Hematopoietic multipotent progenitor cell treated with erythropoietin and hydrocortisone succinate and interleukin-3 and kit ligand, for 15 days (in vitro differentiated cells): ENCODE results near the gene DCBLD2.

Experiments used
- DNase-seq: peaks from one replicate; pipeline ENCODE4 v3.0.0-alpha.2; 2015; ENCODE audit warnings: low spot score

DCBLD2 gene

DNA sequence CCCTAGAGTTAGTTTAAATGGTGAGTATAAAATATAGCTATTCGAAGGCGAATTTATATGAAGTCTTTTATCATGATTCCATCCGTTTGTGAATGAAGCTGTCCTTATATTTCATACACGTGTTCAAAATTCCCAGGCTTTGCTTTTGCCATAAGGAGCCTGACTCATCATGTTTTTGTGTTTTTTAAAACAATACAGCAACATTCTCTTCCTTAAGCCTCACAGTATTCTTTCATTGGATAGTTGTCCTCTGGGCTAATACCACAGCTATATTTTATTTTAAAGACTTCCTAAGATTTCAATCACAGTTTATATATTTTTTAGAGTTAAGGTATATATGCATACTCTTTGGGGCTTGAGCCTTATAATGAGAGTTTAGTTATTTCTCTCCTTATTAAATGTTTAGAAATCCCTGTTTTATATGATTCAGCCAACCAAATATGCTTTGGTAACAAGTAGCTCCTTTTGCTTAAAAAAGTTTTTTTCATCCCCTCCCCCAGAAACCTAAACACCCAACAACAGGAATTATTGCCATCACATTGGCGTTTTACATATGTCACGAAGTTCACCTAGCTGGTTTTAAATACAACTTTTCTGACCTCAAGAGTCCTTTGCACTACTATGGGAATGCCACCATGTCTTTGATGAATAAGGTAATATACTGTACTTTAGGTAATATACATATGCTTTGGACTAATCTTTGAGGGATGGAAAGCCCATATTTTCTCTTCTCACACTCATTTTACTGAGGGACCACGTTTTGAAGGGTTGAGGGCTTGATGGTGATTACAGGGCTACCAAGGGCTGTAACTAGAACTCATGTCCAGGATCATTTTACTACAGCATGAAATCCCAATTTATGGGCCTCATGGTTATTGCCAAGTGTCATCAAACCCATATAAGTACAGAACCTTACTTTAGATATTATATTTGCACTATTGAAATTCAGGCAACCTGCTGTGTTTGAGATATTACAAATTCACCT lies 109.9 kb downstream of the DCBLD2 start:
- DNase-seq: no peak

- DNase-seq: no peak
These were observed 112.8 kb downstream of the DCBLD2 start for GRCh38 chr3:98788651-98789050.

DNA sequence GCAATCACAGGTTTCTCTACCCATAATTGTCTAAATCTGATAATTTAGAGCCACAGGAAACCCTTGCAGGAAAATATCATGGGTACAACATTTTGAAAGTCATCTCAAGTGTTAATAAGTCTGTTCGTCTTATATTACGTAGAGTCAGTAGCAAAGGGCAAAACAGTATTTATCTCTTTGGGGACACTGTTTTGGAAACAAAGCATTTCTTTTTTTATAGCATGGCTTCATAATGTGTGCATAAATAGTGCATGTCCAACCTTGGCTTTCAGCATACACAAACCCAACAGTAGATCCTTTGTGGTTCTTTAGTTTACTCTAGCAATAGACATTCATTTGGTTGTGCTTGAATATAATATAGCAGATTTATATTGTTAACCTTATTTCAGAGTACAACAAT lies 114.3 kb downstream of the DCBLD2 start:
- no peak for DNase-seq

GRCh38 chr3:98786364-98787006 lies 115.0 kb downstream of the DCBLD2 start:
- no peak for DNase-seq

GRCh38 chr3:98784666-98785600 lies 116.6 kb downstream of the DCBLD2 start:
- no peak for DNase-seq

GRCh38 chr3:98784042-98784441 lies 117.5 kb downstream of the DCBLD2 start:
- DNase-seq: no peak

DNA sequence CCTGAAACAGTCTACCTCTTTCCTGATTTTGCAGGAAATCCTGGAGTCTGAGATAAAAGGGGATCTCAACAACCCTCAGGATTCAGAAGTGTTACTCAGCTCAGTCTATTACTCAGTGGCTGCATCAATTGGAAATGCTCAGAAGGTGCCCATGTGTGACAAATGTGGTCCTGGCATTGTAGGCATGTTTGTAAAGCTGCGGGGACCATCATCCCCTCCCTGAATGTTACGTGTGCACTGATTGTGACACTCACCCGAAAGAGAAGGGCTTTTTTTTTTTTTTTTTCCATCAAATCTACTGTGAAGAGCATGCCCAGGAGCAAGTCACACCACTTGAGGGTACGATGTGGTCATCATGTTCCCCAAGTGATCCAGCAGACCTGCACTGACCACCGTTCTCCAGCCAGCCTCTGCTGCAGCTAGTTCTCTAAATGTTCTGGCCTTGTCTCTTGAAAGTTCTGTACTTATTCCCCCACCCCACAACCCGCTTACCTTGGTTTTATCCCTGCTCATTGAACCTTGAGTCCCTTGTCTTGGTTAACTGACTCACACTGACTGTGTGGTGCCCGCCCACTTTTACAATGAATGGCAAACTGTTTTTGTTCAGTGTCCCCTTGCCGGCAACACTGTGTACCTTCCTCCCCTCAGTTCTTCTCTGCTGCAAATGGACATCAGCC lies 118.5 kb downstream of the DCBLD2 start:
- no peak for DNase-seq

DNA sequence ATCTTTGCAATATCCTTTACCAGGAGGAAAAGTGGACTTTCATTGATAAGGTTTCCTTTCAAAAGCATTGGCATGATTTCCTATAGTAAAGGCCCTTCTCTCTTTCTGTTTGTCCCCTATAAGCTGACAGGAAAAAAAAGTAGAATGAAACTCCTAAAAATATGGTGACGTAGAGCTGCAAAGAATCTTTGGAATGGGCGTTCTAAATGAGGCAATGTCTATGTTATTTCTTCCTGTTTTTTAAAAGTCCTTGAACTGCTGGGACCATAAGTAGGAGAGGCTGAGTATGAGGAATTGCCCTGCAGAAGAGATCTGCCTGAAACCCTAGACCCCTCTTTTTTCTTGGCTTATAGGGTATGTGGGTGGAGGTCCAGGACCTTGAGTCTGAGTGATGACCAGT lies 121.2 kb downstream of the DCBLD2 start:
- DNase-seq: no peak

GRCh38 chr3:98779541-98780335 lies 121.8 kb downstream of the DCBLD2 start:
- DNase-seq: no peak

DNA sequence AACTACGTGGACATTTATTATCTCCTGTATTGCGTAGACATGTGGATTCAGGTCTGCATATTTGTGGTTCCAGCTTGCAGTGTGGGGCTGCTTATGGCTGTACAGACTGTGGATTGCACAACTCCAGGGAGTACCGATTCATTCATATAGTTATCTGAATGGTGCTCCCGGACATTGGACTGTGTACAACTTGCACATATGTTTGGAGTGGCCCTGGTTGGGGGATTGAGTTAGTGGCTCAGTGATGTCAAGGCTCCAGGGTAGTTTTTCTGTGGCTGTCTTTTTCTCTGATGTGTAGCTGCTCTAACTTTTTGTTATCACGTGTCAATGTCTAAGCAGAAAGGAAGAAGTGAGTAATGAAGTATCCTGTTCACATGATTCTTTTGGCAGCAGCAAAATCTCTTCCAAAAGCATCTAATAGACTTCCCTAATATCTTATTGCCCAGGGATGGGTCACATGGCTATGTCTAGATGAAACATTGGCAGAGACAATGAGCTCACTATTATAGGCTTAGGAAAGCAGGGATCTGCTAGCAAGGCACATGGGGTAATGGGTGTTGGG lies 122.6 kb downstream of the DCBLD2 start:
- DNase-seq: no peak

DNA sequence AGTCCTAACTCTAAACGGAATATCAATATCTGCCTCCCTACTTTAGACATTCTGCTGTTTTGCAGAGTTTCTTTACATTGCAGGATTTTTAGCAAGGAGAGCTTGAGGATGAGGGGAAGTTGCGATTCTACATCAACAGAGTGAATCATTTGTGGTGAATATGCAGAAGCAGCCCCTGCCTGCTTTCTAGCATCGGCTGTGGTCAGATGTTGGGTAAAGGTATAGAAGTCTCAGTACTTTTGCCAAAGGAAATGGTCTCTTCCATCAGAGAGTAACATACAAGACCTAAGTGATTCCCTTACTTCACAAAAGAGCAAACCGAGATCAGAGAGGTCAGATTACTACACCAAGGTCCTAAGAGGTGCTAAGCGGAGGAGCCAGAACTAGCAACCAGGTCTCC lies 123.1 kb downstream of the DCBLD2 start:
- no peak for DNase-seq

- no peak for DNase-seq
These were observed 123.7 kb downstream of the DCBLD2 start for GRCh38 chr3:98777801-98778220.

DNA sequence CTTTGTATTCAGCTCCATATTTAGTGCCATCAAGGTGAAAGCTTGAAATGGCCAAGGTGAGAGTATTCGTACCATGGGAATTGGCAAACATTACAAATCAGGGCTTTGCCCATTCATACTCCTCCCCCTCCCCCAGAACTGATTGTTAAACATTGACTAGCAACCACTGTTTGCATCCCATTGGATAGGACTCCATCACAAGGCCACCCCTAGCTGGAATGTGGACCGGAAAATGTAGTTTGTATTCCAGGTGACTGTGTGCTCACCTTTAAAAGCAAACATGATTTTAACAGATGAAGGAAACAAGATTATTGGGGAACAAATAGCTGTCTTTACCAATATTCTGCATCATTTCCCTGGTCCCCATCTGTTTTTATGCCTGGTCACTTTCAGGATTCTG lies 124.2 kb downstream of the DCBLD2 start:
- DNase-seq: no peak

DNA sequence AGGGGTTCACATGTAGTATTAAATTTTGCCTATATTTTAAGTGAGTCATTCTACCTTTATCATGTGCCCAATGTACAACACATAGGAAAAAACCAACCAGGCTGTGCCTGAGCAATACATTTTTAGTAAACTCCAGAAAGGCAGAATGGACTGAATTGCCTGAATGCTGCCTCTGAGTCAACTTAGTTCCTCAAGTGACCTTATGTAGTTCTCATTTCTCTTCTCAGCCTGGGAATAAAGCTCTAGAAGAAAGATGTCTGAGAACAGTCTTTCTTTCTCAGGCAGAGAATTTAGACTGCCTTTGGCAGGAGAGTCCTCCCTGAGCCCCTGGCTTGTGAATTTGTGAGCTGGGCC lies 125.4 kb downstream of the DCBLD2 start:
- no peak for DNase-seq

DNA sequence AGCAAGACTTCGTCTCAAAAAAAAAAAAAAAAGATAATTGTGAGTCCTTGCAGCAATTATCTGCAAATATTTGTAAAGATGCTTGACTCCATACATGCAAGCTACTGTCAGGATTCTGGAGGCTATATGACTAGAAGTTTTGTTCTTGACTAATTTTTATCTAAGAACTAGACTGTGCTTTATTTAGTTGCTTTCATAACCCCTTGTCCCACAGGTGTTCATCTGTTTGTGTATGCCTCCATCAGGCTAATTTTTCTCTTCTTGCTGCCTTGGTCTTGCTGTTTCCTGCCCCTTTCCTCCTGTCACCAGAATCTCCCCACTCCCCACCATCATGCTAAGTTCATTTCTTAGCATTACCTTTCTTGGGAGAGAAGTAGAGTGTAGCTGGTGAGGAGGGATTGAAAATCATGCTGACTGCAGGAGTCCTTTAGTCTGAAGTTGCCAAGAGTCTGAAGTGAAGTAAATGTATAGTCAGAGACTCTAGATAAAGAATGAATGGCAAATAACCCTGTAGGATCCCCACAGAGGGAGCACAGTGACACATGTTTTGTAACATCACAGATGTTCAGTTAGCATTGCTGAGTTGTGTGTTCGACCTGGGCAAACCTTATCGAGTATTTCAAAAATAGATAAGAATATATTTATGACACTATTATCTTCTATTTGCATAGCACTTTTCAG lies 125.9 kb downstream of the DCBLD2 start:
- no peak for DNase-seq

DNA sequence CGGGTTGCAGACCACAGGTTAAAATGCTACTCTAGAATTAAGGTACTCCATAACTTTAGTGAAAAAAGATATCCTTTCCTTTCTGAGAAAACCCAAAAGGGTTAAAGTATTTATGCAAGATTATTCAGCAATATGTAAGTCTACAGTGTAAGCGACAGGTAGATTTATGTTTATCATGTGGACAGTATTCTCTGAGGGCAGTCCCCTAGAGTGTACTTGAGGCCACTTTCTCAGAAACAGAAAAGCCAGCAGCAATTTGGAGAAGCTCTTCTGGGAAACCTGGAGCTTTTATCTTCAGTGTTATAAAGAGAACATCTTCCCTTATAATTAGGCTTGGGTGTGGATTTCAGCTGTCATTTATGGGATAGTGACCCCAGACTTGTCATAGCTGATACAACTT lies 129.5 kb downstream of the DCBLD2 start:
- no peak for DNase-seq

DNA sequence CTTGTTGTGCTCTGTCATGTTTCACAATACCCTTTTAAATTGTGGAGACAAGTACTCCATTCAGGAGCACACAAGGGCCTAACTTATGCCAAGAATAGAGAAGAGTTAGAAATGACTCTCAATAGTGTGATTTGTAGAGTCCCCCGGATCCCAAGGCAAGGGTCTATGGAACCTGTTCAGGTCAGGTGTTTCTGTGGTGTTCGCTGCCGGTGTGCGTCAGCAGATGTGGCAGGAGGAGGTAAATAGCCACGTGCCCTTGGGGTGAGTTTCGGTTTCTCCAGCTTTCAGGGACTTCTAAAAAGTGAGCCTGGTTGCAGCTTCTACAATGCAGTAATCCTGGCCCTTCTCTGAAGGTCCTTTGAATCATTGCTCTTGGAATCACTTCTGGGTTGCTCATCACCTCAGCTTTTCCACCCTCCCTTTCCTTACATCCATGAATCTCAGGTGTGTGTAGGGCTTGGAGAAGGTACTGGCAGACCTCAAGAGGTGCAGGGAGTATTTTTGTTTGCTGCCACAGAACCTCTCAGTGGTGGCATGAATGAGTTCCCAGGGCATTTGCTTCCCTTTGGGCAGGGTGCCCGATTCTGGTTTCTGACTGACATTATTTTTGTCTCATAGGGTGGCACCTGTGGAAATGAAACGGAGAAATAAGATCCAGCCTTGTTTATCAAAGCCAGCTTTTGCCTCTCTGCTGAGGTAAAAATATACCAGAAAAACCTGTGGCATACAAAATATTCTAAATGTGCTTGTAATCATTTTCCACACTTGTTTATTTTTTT lies 131.0 kb downstream of the DCBLD2 start:
- no peak for DNase-seq

- no peak for DNase-seq
These were observed 132.0 kb downstream of the DCBLD2 start for GRCh38 chr3:98769448-98769847.

- DNase-seq: no peak
These were observed 132.5 kb downstream of the DCBLD2 start for GRCh38 chr3:98768961-98769360.
